Mucosa of descending colon (tissue), 3 donors: Measurements from ENCODE around the gene PTGR1. TPM values are rescaled to one million over a fixed set of nuclear protein-coding genes. Genes with fewer than 3 reads are reported as not detected.
"Not testable (repeated sequence)": the region's sequence is repeated elsewhere in the genome, so short reads cannot be mapped to it uniquely, and the experiment has no call there.

Experiments
- ATAC-seq: fragments of 200-7000 bp; cut with Tn5 transposase; one replicate; pipeline ENCODE4 v1.9.1; 2020; ENCODE audit warnings: mild to moderate bottlenecking, moderate library complexity
- DNase-seq, 3 donors: peaks; one replicate each; pipeline ENCODE4 v3.0.0-alpha.2; 2020
- H3K36me3 ChIP-seq: fragments of 200-600 bp; one replicate; pipeline ENCODE4 v1.8.0; 2021; ENCODE audit warnings: low read depth, mild to moderate bottlenecking
- H3K4me1 ChIP-seq: fragments of 200-600 bp; one replicate; pipeline ENCODE4 v1.8.0; 2021; ENCODE audit warnings: low read depth, mild to moderate bottlenecking
- H3K4me3 ChIP-seq: fragments of 200-600 bp; one replicate; pipeline ENCODE4 v1.8.0; 2021; ENCODE audit warnings: mild to moderate bottlenecking
- H3K9me3 ChIP-seq: fragments of 200-600 bp; one replicate; pipeline ENCODE4 v1.8.0; 2021; ENCODE audit warnings: mild to moderate bottlenecking
- intact Hi-C, 2 donors: fragments of 100-400 bp; cut with DNase I in 1 of 2; cut with micrococcal nuclease in 1 of 2; formaldehyde crosslinking; loops; one replicate each; pipeline versions ENCODE4 v1.11.0 to v1.11.1; 2022; cut with DNase I, micrococcal nuclease
- total RNA-seq, 3 donors: library from RNA; stranded (reverse); fragmentation: NEBNext Ultra II Directional in 2 of 3; extraction: Animal tissue kit (Norgen Biotek cat#: 25700) in 2 of 3; gene quantifications; one replicate each; pipeline versions ENCODE4 v1.2.1 to v1.2.4, GENCODE V29; 2021 to 2023
- TF ChIP-seq, protein P1 (sequence below): fragments of 200-600 bp; IDR thresholded peaks from one replicate; pipeline ENCODE4 v1.8.0; 2022; ENCODE audit warnings: antibody characterized with exemption, mild to moderate bottlenecking
- donor health status: DM: no; HTN: no; CAD: no; lungs with moderate emphysema.
- donor health status: DM: no; HTN: no; CAD: no.
- donor health status: DM: no; HTN: yes; CAD: no.

PTGR1 gene
- total RNA-seq, 3 donors from 2014 or later: 41.5 to 83.7 (median 48.7) TPM

DNA sequence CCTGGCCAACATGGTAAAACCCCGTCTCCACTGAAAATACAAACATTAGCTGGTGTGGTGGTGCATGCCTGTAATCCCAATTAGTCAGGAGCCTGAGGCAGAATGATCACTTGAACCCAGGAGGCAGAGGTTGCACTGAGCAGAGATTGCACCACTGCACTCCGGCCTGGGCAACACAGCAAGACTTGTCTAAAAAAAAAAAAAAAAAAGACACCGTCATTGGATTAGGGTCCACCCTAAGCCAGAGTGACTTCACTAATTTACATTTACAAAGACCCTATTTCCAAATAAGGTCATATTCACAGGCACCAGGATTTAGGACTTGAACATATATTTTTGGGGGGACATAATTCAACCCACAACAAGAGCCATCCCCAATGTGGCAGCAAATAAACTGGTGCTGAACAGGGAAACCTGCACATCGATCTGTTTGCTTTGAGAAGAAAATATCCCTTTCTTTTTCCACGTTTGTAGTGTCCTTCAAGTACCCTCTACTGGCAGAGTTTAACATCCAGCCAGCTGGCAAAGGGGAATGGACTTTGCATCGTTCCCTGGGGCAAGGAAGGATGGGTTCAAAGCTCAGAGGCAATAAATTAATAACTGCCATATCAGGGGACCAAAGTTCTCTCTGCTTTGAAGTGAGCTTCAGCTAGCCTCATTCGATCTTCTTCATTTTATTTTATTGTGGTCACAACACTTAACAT is 28.0 kb upstream of the PTGR1 start:
- H3K4me3 ChIP-seq: no peak overlapping the region
- peak in 1 of 3 donors; percentile 56 for DNase-seq
- intact Hi-C loops: no loop called here
- ATAC-seq: peak; percentile 28
- H3K9me3 ChIP-seq: no peaks in the 10 kb centered on the region
- H3K4me1 ChIP-seq: peaks cover 4% of the 10 kb centered on the region
- TF ChIP-seq, protein P1, sequence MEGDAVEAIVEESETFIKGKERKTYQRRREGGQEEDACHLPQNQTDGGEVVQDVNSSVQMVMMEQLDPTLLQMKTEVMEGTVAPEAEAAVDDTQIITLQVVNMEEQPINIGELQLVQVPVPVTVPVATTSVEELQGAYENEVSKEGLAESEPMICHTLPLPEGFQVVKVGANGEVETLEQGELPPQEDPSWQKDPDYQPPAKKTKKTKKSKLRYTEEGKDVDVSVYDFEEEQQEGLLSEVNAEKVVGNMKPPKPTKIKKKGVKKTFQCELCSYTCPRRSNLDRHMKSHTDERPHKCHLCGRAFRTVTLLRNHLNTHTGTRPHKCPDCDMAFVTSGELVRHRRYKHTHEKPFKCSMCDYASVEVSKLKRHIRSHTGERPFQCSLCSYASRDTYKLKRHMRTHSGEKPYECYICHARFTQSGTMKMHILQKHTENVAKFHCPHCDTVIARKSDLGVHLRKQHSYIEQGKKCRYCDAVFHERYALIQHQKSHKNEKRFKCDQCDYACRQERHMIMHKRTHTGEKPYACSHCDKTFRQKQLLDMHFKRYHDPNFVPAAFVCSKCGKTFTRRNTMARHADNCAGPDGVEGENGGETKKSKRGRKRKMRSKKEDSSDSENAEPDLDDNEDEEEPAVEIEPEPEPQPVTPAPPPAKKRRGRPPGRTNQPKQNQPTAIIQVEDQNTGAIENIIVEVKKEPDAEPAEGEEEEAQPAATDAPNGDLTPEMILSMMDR: no peak
- no peaks in the 10 kb centered on the region for H3K36me3 ChIP-seq

DNA sequence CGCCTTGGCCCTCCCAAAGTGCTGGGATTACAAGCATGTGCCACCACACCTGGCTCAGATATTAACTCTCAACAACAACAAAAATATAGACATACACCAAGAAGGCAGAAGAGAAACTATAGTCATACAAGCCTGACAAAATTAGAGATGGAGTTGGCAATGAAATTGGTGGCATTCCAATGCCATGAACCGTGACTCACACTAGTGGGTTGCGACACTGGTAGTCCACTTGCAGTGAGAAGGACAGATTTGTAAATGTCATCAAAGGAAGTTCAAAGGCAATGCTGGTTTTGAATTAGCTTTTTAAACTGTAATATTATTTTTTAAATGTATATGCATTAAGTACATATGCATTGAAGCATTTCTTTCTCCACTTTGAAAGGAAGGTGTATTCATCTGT is 23.2 kb upstream of the PTGR1 start:
- Histone ChIP-seq H3K4me3 (no peak overlapping the region), H3K36me3 (no peaks in the 10 kb centered on the region), H3K9me3 (no peaks in the 10 kb centered on the region), H3K4me1 (no peaks in the 10 kb centered on the region)
- intact Hi-C loops: no loop called here
- TF ChIP-seq, protein P1: no peak
- ATAC-seq (peak; percentile 49), DNase-seq (no peak)

DNA sequence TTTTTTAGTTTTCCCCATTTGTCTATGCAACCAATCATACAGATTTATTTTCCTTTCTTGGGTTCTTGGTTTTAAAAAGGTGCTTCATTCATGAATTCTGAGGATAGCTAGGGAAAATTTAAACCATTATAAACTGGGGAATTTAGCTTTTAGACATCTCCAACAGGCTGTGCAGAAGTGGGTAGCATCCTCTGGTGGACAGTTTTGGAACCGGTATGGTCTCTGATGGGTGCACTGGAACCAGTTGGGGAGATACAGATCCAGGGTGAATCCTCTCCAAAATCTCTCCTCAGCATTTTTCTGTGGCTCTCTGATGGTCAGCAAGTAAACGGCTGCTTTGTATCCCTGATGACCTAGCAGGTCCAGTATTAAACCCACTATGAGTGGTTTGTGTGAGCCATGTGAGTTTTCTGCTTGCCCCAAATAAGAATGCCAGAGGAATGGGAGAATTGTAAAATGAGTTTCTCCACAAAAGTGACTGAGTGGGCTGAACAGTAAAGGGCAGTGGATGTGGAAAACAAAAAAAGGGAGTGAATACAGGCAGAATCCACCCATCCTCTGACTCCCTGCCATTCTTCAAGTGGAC is 22.5 kb upstream of the PTGR1 start:
- TF ChIP-seq, protein P1: peak; percentile 82
- intact Hi-C loops: no loop called here
- Histone ChIP-seq H3K9me3 (no peaks in the 10 kb centered on the region), H3K36me3 (no peaks in the 10 kb centered on the region), H3K4me1 (no peaks in the 10 kb centered on the region), H3K4me3 (no peak overlapping the region)
- DNase-seq: peak in 1 of 3 donors; percentile 67
- ATAC-seq: peak; percentile 69

GRCh38 chr9:111617349-111617748 is 17.9 kb upstream of the PTGR1 start:
- H3K9me3 ChIP-seq, intact Hi-C loops, H3K4me1 ChIP-seq, DNase-seq, ATAC-seq, H3K4me3 ChIP-seq, H3K36me3 ChIP-seq: not testable (repeated sequence)

- TF ChIP-seq, protein P1: no peak
- ATAC-seq: no peak
- no peaks in the 10 kb centered on the region for H3K9me3 ChIP-seq
- H3K4me1 ChIP-seq: peaks cover 2% of the 10 kb centered on the region
- no peak overlapping the region for H3K4me3 ChIP-seq
- no peak for DNase-seq
- no peaks in the 10 kb centered on the region for H3K36me3 ChIP-seq
- intact Hi-C loops: no loop called here
Observed at GRCh38 chr9:111615928-111616327, 16.5 kb upstream of the PTGR1 start.

DNA sequence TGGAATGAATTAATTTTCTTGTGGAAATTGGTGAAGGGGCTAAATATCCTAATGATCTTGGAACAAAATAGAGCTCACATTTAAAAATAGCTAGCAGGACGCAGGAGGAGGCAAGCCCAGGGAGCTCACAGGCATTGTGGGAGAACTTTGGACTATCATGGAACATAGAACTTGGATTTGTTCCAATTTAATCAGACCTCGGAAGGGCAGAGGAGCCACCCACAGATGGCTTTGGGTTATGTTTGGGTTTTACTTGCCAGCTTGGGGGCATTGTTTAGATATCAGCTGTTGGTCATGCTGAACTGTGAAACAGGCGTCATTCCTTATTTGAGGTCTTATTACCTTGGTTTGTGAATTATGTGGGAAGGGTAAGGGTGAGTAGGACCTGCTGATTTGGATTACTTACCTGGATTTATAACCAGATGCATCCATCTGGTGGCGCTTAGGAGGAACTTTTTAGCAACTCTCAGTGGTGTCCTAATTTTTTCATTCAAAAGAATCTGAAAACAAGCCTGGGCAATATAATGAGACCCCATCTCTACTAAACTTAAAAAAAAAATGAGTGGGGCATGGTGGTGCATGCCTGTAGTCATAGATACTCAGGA is 14.1 kb upstream of the PTGR1 start:
- peak; percentile 95 for ATAC-seq
- peaks cover 2% of the 10 kb centered on the region for H3K4me1 ChIP-seq
- intact Hi-C loops: no loop called here
- H3K9me3 ChIP-seq: no peaks in the 10 kb centered on the region
- TF ChIP-seq, protein P1: no peak
- peak in 1 of 3 donors; percentile 31 for DNase-seq
- H3K4me3 ChIP-seq: no peak overlapping the region
- no peaks in the 10 kb centered on the region for H3K36me3 ChIP-seq
